ENCODE measurements around the gene MYD88.

GRCh38 chr3:38121451-38121831 is 17.0 kb upstream of the MYD88 start:
- TF ChIP-seq CTCF (IDR thresholded peaks at IDR 0.05) (no peak), MXD4 (CRISPR knock-in tag; IDR thresholded peaks at IDR 0.05; ENCODE audit: borderline replicate concordance) (no peak), FOXJ3 (CRISPR knock-in tag; IDR thresholded peaks at IDR 0.05; ENCODE audit: borderline replicate concordance) (no peak), USF2 (CRISPR knock-in tag; IDR thresholded peaks at IDR 0.05) (no peak), ATF3 (CRISPR knock-in tag; conservative IDR thresholded peaks at IDR 0.05) (no peak), PRDM15 (CRISPR knock-in tag; IDR thresholded peaks at IDR 0.05) (no peak), ZNF317 (CRISPR knock-in tag; IDR thresholded peaks at IDR 0.05; ENCODE audit: borderline replicate concordance, low read depth) (no peak), MAX (CRISPR knock-in tag; IDR thresholded peaks at IDR 0.05) (no peak), IRF2 (CRISPR knock-in tag; IDR thresholded peaks at IDR 0.05; ENCODE audit: borderline replicate concordance, low read depth) (no peak), ZNF423 (CRISPR knock-in tag; IDR thresholded peaks at IDR 0.05) (no peak), NFE2L1 (CRISPR knock-in tag; IDR thresholded peaks at IDR 0.05) (no peak), NR1H2 (CRISPR knock-in tag; IDR thresholded peaks at IDR 0.05) (no peak), ZNF425 (CRISPR knock-in tag; conservative IDR thresholded peaks at IDR 0.05) (no peak)
